DOHH2 (cell line): ENCODE data around the gene ECE1.

Source experiments
- H3F3A ChIP-seq: fragments of 200-600 bp; sonication (generic), shearing (Covaris generic); 2 replicates; pipeline ENCODE4 v1.6.0; 2016; ENCODE audit warnings: antibody characterized with exemption, mild to moderate bottlenecking; ENCODE audit not compliant: control insufficient read depth, insufficient read depth
- H3K27ac ChIP-seq: fragments of 200-600 bp; sonication (generic); 2 replicates; pipeline ENCODE4 v1.5.1; 2014; ENCODE audit warnings: low read depth, mild to moderate bottlenecking, low read length, moderate library complexity
- H3K27me3 ChIP-seq: fragments of 200-600 bp; sonication (generic); 2 replicates; pipeline ENCODE4 v1.6.1; 2014; ENCODE audit warnings: mild to moderate bottlenecking, low read length, mixed read lengths; ENCODE audit not compliant: control insufficient read depth
- H3K36me3 ChIP-seq: fragments of 200-600 bp; sonication (generic); 2 replicates; pipeline ENCODE4 v1.6.1; 2014; ENCODE audit warnings: mild to moderate bottlenecking, low read length, moderate library complexity, mixed read lengths; ENCODE audit not compliant: control insufficient read depth
- H3K4me1 ChIP-seq: fragments of 200-600 bp; sonication (generic); 2 replicates; pipeline ENCODE4 v1.6.1; 2014; ENCODE audit warnings: mild to moderate bottlenecking, low read length, mixed read lengths; ENCODE audit not compliant: control insufficient read depth
- H3K4me2 ChIP-seq: fragments of 200-600 bp; sonication (generic); 2 replicates; pipeline ENCODE4 v1.6.0; 2014; ENCODE audit warnings: mild to moderate bottlenecking, low read length, moderate library complexity
- H3K4me3 ChIP-seq: fragments of 200-600 bp; sonication (generic); 2 replicates; pipeline ENCODE4 v1.5.1; 2014; ENCODE audit warnings: mild to moderate bottlenecking, low read length, mixed read lengths
- H3K79me2 ChIP-seq: fragments of 200-600 bp; sonication (generic); 2 replicates; pipeline ENCODE4 v1.6.1; 2014; ENCODE audit warnings: mild to moderate bottlenecking, low read length, mixed read lengths; ENCODE audit not compliant: control insufficient read depth
- H3K9me2 ChIP-seq: fragments of 200-600 bp; sonication (generic); replicated peaks from 2 replicates; pipeline ENCODE4 v1.6.1; 2014; ENCODE audit warnings: mild to moderate bottlenecking, low read length, mixed read lengths; ENCODE audit not compliant: control insufficient read depth
- H3K9me3 ChIP-seq: fragments of 200-600 bp; sonication (generic); 2 replicates; pipeline ENCODE4 v1.6.1; 2014; ENCODE audit warnings: antibody characterized with exemption, low read length, mixed read lengths; ENCODE audit not compliant: control insufficient read depth, insufficient read depth
- H4K20me1 ChIP-seq: fragments of 200-600 bp; sonication (generic); 2 replicates; pipeline ENCODE4 v1.6.0; 2014; ENCODE audit warnings: low read depth, mild to moderate bottlenecking, antibody characterized with exemption, low read length, moderate library complexity; ENCODE audit not compliant: control insufficient read depth, insufficient read depth
- EZH2phosphoT487 ChIP-seq: fragments of 200-600 bp; sonication (generic); IDR thresholded peaks from 2 replicates; pipeline ENCODE4 v1.6.1; 2017; ENCODE audit warnings: borderline replicate concordance, mild to moderate bottlenecking, antibody characterized with exemption, low read length, moderate library complexity, mixed read lengths
- TF ChIP-seq, protein P1 (sequence below): fragments of 200-600 bp; sonication (generic); IDR thresholded peaks from one replicate; pipeline ENCODE4 v1.5.1; 2014; ENCODE audit warnings: antibody characterized with exemption, mild to moderate bottlenecking, low read depth, low read length; ENCODE audit not compliant: poor library complexity, severe bottlenecking

Gene ECE1

DNA sequence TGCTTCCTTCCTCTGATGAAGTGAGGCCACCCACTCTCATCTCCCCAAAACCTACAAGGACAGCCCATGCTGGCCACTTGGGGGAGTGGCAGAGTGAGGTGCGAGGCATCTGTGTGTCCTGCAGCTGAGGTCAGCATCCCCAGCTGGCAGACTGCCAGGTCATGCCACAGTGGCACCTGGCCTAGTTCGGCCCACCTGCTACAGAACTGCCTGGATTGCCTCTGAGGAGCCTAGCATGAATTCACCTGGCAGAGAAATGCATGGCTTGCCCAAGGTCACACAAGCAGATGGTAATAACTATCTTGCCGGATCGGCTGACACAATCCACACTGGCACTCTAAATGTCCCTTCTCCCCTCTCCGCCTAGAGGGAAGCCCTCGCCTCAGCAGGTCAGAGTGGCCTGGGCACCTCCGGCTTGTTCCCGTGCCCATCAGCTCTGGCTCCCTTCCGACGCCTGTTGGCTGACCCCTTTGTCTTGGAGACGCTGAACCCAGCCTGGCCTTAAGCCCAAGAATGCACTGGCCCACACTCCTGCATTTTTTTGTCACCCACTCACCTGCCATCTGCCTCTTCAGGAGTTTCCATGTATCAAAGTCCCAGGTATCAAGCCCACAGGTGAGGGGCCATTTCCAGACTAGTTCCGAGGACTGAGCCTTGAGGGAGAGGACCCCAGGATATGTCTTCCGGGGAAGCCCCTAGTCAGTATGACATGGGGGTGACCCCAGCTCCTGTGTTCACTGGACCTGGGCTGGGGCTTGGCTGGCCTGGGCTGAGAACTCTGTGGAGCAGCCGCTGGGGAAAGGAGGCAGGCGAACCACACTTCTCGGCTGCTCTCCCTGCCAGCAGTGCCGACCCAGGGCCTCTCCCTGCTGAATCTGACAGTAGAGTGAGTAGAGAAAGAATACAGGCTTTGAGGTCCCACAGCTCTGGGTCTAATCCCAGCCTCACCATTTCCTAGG is 21.7 kb downstream of the ECE1 start:
- H3K36me3 ChIP-seq, result no peaks in the 10 kb centered on the region
- H4K20me1 ChIP-seq, result 0 out of 2 replicates have a peak, but pooled peaks cover 4% of the 10 kb centered on the region
- no peak for TF ChIP-seq EZH2phosphoT487
- TF ChIP-seq, protein P1, sequence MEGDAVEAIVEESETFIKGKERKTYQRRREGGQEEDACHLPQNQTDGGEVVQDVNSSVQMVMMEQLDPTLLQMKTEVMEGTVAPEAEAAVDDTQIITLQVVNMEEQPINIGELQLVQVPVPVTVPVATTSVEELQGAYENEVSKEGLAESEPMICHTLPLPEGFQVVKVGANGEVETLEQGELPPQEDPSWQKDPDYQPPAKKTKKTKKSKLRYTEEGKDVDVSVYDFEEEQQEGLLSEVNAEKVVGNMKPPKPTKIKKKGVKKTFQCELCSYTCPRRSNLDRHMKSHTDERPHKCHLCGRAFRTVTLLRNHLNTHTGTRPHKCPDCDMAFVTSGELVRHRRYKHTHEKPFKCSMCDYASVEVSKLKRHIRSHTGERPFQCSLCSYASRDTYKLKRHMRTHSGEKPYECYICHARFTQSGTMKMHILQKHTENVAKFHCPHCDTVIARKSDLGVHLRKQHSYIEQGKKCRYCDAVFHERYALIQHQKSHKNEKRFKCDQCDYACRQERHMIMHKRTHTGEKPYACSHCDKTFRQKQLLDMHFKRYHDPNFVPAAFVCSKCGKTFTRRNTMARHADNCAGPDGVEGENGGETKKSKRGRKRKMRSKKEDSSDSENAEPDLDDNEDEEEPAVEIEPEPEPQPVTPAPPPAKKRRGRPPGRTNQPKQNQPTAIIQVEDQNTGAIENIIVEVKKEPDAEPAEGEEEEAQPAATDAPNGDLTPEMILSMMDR, result peak; percentile 5
- no peaks in the 10 kb centered on the region for H3K27me3 ChIP-seq
- no peaks in the 10 kb centered on the region for H3F3A ChIP-seq
- H3K79me2 ChIP-seq, result no peaks in the 10 kb centered on the region
- H3K9me3 ChIP-seq, result no peaks in the 10 kb centered on the region
- no peak overlapping the region for H3K4me3 ChIP-seq
- H3K4me2 ChIP-seq, result no peak overlapping the region
- H3K9me2 ChIP-seq, result no peaks in the 10 kb centered on the region
- no peaks in the 10 kb centered on the region for H3K4me1 ChIP-seq
- H3K27ac ChIP-seq, result no peak overlapping the region

DNA sequence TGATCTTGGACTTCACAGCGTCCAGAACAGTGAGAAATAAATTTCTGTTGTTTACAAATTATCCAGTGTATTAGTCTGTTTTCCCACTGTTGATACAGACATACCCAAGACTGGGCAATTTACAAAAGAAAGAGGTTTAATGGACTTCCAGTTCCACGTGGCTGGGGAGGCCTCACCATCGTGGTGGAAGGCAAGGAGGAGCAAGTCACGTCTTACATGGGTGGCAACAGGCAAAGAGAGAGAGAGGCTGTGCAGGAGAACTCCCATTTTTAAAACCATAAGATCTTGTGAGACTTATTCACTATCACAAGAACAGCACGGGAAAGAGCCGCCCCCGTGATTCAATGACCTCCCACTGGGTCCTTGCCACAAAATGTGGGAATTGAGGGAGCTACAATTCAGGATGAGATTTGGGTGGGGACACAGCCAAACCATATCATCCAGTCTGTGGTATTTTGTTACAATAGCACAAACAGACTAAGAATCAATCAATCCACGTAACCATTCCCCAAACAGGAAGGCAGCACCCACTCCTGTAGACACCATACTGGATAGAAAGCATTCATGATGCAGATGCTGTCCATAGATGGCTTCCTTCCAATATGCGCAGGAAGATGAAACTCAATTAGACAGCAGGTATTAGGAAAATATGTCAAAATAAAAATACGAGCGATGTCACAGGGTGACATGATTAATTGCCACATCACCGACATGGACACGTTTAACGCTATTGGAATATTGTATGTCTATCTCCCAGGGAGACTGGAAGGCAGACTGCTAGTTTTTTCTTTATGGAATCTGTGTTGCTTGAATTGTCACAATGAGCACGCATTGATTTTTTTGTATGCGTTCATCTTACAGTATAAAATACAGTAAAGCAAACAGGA is 22.8 kb downstream of the ECE1 start:
- H3K4me3 ChIP-seq, result no peak overlapping the region
- H3K27me3 ChIP-seq, result no peaks in the 10 kb centered on the region
- H3K9me3 ChIP-seq, result no peaks in the 10 kb centered on the region
- no peaks in the 10 kb centered on the region for H3K79me2 ChIP-seq
- TF ChIP-seq EZH2phosphoT487, result no peak
- TF ChIP-seq, protein P1, result peak; percentile 3
- H3K9me2 ChIP-seq, result no peaks in the 10 kb centered on the region
- no peak overlapping the region for H3K27ac ChIP-seq
- 0 out of 2 replicates have a peak, but pooled peaks cover 4% of the 10 kb centered on the region for H4K20me1 ChIP-seq
- H3K4me1 ChIP-seq, result no peaks in the 10 kb centered on the region
- no peak overlapping the region for H3K4me2 ChIP-seq
- no peaks in the 10 kb centered on the region for H3K36me3 ChIP-seq
- H3F3A ChIP-seq, result no peaks in the 10 kb centered on the region

DNA sequence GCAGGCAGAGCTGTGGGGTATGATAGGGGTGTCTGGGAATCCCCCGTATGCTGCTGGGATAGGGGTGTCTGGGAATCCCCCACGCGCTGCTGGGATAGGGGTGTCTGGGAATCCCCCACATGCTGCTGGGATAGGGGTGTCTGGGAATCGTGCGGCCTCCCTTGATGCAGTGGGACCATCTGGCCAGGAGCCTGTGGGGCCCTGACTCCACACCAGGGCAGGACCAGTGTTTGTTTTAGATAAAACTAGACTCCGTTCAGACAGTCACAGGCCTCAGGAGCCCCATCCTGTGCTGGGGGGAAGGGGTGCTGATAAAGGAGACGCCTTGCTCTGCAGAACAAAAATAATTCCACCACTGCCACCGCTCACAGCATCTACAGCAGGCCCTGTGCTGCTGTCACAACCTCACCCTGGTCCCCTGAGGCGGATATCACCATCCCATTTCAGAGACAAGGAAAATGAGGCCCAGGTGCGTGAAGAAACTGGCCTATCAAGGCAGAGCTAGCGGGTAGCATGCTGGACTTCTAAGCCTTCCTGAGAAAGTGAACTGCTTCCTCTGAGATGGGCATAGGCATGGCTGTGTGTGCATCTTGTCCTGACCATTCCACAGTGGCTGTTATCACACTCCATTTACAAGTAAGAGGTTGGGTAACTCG is 24.0 kb downstream of the ECE1 start:
- Histone ChIP-seq H3K4me2 (no peak overlapping the region), H4K20me1 (0 out of 2 replicates have a peak, but pooled peaks cover 6% of the 10 kb centered on the region), H3K4me1 (no peaks in the 10 kb centered on the region), H3K9me2 (no peaks in the 10 kb centered on the region), H3K27me3 (no peaks in the 10 kb centered on the region), H3K27ac (no peak overlapping the region), H3F3A (no peaks in the 10 kb centered on the region), H3K36me3 (no peaks in the 10 kb centered on the region), H3K4me3 (no peak overlapping the region), H3K79me2 (no peaks in the 10 kb centered on the region), H3K9me3 (no peaks in the 10 kb centered on the region)
- TF ChIP-seq, protein P1, result no peak
- no peak for TF ChIP-seq EZH2phosphoT487
